ENCODE data around the gene PSMD2.
"Not testable (repeated sequence)": the region's sequence is repeated elsewhere in the genome, so short reads cannot be mapped to it uniquely, and the experiment has no call there.

Gene PSMD2

GRCh38 chr3:184339451-184340135 is 40.6 kb downstream of the PSMD2 start:
- DNase-seq (ENCODE audit: low read depth): not testable (repeated sequence)

- DNase-seq (ENCODE audit: low read depth): no peak
Measured at GRCh38 chr3:184341925-184342324, 42.9 kb downstream of the PSMD2 start.

- DNase-seq (ENCODE audit: low read depth): no peak
Measured at GRCh38 chr3:184343200-184343876, 44.3 kb downstream of the PSMD2 start.

GRCh38 chr3:184344579-184345316 is 45.7 kb downstream of the PSMD2 start:
- no peak for DNase-seq (ENCODE audit: low read depth)

GRCh38 chr3:184345317-184346144 is 46.5 kb downstream of the PSMD2 start:
- no peak for DNase-seq (ENCODE audit: low read depth)

GRCh38 chr3:184346480-184347190 is 47.6 kb downstream of the PSMD2 start:
- no peak for DNase-seq (ENCODE audit: low read depth)

- no peak for DNase-seq (ENCODE audit: low read depth)
Measured at GRCh38 chr3:184347321-184348056, 48.4 kb downstream of the PSMD2 start.

GRCh38 chr3:184348057-184348382 is 49.0 kb downstream of the PSMD2 start:
- DNase-seq (ENCODE audit: low read depth): no peak

GRCh38 chr3:184349563-184350470 is 50.8 kb downstream of the PSMD2 start:
- no peak for DNase-seq (ENCODE audit: low read depth)

GRCh38 chr3:184350618-184351017 is 51.6 kb downstream of the PSMD2 start:
- no peak for DNase-seq (ENCODE audit: low read depth)

GRCh38 chr3:184351511-184352148 is 52.6 kb downstream of the PSMD2 start:
- no peak for DNase-seq (ENCODE audit: low read depth)

- DNase-seq (ENCODE audit: low read depth): no peak
Measured at GRCh38 chr3:184352149-184352785, 53.2 kb downstream of the PSMD2 start.

- DNase-seq (ENCODE audit: low read depth): no peak
Measured at GRCh38 chr3:184352897-184353545, 54.0 kb downstream of the PSMD2 start.

GRCh38 chr3:184353546-184353941 is 54.5 kb downstream of the PSMD2 start:
- no peak for DNase-seq (ENCODE audit: low read depth)

- no peak for DNase-seq (ENCODE audit: low read depth)
Measured at GRCh38 chr3:184354121-184354728, 55.2 kb downstream of the PSMD2 start.

- DNase-seq (ENCODE audit: low read depth): no peak
Measured at GRCh38 chr3:184354754-184355153, 55.7 kb downstream of the PSMD2 start.

GRCh38 chr3:184355261-184356040 is 56.4 kb downstream of the PSMD2 start:
- no peak for DNase-seq (ENCODE audit: low read depth)
